Transverse colon (tissue), 4 donors: ENCODE results near the gene ATP5ME.

Source experiments
- CTCF ChIP-seq, 5 experiments: fragments of 200-600 bp in 3 of 5; fragments of 450-650 bp in 2 of 5; sonication (generic) in 3 of 5; IDR thresholded peaks; 1 replicate in 2 of 5; 2 replicates in 3 of 5; pipeline ENCODE4 v1.5.1; 2016 to 2017; ENCODE audit warnings: antibody characterized with exemption in 5 of 5, inconsistent platforms in 3 of 5, mild to moderate bottlenecking in 2 of 5, moderate library complexity in 1 of 5
- POLR2A ChIP-seq: fragments of 450-650 bp; IDR thresholded peaks from one replicate; pipeline ENCODE4 v1.6.1; 2016; ENCODE audit warnings: antibody characterized with exemption, mild to moderate bottlenecking, moderate library complexity
- POLR2AphosphoS5 ChIP-seq, 3 donors: sonication (generic); formaldehyde crosslinking; IDR thresholded peaks; one replicate each; pipeline ENCODE4 v1.6.1; 2016; ENCODE audit warnings: antibody characterized with exemption in 3 of 3

DNA sequence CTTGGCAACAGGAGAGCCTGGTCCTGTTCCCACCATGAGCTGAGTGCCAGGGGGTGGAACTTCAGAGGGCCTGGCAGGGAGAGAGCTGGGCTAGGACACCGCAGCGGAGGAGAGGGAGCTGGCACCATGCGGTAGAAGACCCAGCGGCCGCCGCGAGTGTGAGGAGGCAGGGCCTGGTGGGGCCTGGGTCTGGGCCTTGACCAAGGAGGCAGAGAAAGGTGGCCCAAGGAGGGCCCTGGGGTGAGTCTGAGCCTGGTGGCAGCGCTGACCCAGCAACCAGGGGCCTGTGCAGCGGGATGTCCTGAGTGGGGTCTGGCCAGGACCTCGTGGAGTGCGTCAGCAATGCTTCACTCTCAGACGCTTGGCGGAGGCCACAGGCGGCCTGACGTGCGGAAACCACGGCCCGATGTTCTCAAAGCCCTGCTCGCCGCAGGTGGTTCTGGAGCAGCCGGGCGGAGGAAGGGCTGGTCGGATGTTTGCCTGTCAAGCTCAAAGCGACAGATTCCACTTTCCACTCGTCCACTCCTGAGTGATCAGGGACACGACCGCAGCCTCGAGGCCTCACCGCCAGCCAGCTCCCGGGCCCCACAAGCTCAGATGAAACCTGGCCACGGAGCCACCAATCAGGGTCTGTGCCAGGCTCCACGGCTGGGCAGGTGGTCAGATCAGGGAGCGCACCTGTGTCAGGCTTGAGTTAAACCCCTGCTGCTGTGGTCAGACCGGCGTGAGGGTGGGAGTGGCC is 20.8 kb downstream of the ATP5ME start:
- TF ChIP-seq CTCF (IDR thresholded peaks at IDR 0.05), result no peak
- no peak for TF ChIP-seq POLR2AphosphoS5 (IDR thresholded peaks at IDR 0.05)
- no peak for TF ChIP-seq POLR2A
